GM12878 (cell line): ENCODE measurements around the gene ZDHHC7.

Experiments used
- MEF2A ChIP-seq: IDR thresholded peaks from 2 replicates; pipeline ENCODE4 v1.6.1; 2011; ENCODE audit warnings: low read depth, mild to moderate bottlenecking, low read length, moderate library complexity; ENCODE audit not compliant: insufficient read depth
- REST ChIP-seq: IDR thresholded peaks from 2 replicates; pipeline ENCODE4 v1.6.1; 2012; ENCODE audit warnings: mild to moderate bottlenecking, low read depth, low read length

DNA sequence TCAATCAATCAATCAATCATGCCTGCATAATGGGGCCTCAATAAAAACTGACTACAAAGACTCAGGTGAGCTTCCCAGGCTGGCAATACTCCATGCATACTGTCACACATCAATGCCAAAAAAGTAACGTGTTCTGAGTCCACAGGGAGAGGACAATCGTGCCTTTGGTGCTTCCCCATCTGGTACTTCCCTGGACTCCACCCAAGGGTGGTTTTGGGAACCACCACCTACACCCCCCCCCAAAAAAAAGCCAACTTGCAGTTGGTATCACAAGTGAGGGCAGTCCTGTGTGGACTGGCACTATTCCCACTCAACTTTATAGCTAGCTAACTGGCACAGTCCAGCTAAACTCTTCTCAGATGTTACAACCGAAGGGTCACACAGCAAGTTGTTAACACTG lies 3.1 kb downstream of the ZDHHC7 start:
- TF ChIP-seq MEF2A (no peak), REST (no peak)
